GM12891 (cell line): ENCODE results near the gene A4GALT.
"Not testable (repeated sequence)": the region's sequence is repeated elsewhere in the genome, so short reads cannot be mapped to it uniquely, and the experiment has no call there.

Experiments used
- POLR2A ChIP-seq: IDR thresholded peaks from 2 replicates; pipeline ENCODE4 v1.6.1; 2011; ENCODE audit warnings: low read depth, low read length, control low read depth
- SPI1 ChIP-seq: IDR thresholded peaks from 2 replicates; pipeline ENCODE4 v1.6.1; 2011; ENCODE audit warnings: low read depth, low read length, control low read depth

DNA sequence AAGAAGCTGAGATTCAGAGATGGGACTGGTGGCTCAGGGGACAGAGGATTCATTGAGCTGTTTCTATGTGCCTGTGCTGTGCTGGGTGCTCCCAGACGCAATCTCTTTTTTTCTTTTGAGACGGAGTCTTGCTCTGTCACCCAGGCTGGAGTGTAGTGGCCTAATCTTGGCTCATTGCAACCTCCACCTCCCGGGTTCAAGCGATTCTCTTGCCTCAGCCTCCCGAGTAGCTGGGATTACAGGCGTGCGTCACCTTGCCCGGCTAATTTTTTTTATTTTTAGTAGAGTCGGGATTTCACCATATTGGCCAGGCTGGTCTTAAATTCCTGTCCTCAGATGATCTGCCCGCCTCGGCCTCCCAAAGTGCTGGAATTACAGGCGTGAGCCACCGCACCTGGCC is 47.6 kb downstream of the A4GALT start:
- not testable (repeated sequence) for TF ChIP-seq POLR2A, SPI1
